ELR (cell line): ENCODE results near the gene LRP2BP.
"Not testable (repeated sequence)": the region's sequence is repeated elsewhere in the genome, so short reads cannot be mapped to it uniquely, and the experiment has no call there.

Source experiments
- DNase-seq: peaks from one replicate; pipeline ENCODE4 v3.0.0-alpha.2; 2015; ENCODE audit warnings: low read depth

The LRP2BP gene

DNA sequence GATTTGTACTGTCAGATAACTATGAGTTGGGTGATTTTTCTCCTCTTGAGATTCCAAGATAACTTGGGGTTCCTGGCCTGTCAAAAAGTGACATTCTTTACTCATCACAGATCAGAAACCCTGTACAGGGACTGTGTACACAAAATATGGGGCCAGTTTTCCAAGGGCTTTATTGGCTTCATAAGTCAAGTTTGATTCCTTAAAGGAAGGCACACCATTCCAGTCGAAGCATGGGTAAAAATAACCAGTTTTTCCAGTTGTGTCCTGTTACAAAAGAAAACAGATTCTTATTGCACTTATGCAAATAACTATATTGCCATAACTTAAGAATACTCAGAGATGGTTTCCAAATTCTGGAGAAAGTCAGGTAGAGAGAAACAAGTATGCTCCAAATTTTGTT lies 70.0 kb downstream of the LRP2BP start:
- not testable (repeated sequence) for DNase-seq

DNA sequence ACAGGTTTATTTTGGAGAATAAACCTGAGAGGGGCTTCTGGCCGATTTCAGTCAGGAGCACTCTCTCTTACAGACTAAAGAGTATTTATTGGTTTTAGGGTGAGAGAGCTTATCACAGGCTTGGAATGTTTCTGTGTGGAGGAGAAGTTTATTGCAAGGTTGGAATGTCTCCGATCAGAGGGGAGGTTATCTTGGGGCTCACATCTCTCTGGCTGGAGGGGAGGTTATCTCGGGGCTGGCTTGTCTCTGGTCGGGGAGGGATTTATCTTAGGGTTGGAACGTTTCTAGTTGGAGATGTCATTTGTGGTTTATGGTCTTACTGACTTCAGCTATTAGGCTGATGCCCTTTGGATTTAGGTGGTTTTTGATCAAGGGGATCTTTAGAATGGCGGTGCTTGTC lies 71.4 kb downstream of the LRP2BP start:
- DNase-seq = not testable (repeated sequence)

DNA sequence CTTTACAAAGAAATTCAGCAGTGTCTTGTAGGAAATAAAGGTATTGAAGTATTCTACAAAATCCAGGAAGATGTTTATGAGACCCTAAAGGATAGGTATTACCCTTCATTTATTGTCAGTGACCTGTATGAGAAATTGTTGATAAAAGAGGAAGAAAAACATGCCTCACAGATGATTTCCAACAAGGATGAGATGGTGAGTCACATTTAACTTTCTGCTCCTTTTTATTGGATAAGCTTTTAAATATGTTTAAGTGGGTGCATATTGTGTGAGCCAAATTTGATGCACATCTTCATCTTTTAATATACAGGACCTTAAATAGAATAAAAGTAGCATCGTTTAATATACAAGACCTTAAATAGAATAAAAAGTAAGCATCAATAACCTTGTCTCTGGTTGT lies 72.1 kb downstream of the LRP2BP start:
- peak; percentile 23 for DNase-seq

DNA sequence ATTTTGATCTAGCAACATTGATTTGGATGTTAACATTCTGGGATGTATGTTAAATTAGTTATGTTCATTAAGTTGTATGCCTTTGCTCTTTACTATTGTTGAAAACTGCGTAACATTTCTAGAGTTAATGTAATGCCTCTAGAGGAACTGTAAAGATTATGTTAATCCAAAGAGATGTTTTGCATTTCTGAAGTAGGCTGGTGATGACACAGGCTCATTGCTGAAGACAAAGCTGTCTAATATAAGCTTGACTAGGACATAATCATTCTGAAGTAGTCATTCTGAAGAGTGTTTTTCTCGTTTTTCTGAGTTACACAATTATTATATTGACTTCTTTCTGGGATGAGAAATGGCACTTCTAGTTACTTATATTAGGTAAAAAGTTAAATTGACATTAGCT lies 72.9 kb downstream of the LRP2BP start:
- no peak for DNase-seq

DNA sequence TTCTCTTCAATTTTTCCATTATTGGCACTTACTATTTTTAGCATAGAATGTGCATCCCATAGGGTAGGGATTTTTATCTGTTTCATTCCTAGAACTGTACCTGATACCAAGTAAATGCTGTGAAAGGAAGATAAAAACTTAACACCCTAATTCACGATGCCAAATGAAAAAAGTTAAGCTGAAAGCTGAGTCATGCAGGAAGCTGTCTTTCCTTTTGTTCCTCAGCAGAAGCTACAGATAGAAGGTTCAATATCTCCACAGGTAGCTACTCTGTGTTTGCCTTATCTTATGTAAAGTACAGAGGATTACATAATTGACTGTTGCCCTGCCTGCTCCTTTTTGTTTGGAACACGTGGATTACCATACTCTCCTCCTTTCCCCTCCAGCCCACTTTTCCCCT lies 77.0 kb downstream of the LRP2BP start:
- peak; percentile 29 for DNase-seq

DNA sequence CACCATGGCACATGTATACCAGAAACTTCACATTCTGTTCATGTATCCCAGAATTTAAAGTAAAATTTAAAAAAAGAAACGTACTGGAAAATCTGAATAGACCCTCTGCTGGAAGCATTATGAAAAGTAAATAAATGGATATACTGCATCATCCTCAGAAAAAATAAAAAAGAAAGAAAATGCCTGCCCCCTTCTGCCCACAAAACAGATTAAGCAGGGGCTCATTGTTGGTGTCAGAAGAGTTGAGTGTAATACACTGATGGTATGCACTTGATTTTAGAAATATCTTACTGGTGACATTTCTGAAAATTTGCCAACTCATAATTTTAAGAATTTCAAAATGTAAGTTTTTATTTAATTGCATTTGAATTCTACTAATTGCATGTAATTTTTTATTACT lies 77.8 kb downstream of the LRP2BP start:
- no peak for DNase-seq

DNA sequence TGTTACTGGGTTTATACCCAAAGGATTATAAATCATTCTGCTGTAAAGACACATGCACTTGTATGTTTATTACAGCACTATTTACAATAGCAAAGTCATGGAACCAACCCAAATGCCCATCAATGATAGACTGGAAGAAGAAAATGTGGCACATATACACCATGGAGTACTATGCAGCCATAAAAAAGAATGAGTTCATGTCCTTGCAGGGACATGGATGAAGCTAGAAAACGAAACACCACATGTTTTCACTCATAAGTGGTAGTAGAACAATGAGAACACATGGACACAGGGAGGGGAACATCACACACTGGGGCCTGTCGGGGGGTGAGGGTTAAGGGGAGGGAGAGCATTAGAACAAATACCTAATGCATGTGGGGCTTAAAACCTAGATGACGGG lies 78.3 kb downstream of the LRP2BP start:
- DNase-seq = not testable (repeated sequence)
